HG03521 (cell line): Measurements from ENCODE around the gene CSNK1G2.

Experiments
- ATAC-seq: cut with Tn5 transposase; IDR thresholded peaks from one replicate; pipeline ENCODE4 v1.9.1; 2021; ENCODE audit warnings: mild to moderate bottlenecking, moderate library complexity; ENCODE audit not compliant: unreplicated experiment

CSNK1G2 gene

GRCh38 chr19:2014731-2015607 lies 74.0 kb downstream of the CSNK1G2 start:
- no peak for ATAC-seq

- ATAC-seq = no peak
Observed at GRCh38 chr19:2015608-2015950, 74.6 kb downstream of the CSNK1G2 start, which contains the start of gene BTBD2. Gene BTBD2 (minus strand): TSS chr19:2015714. CDS start chr19:2015703, 11 bp downstream.

- no peak for ATAC-seq
Observed at GRCh38 chr19:2016041-2016807, 75.3 kb downstream of the CSNK1G2 start.

GRCh38 chr19:2018752-2019151 lies 77.8 kb downstream of the CSNK1G2 start:
- no peak for ATAC-seq

- ATAC-seq = no peak
Observed at GRCh38 chr19:2021453-2022140, 80.6 kb downstream of the CSNK1G2 start.

GRCh38 chr19:2022289-2022688 lies 81.3 kb downstream of the CSNK1G2 start:
- no peak for ATAC-seq

GRCh38 chr19:2026770-2027169 lies 85.8 kb downstream of the CSNK1G2 start:
- no peak for ATAC-seq

- no peak for ATAC-seq
Observed at GRCh38 chr19:2027361-2027760, 86.4 kb downstream of the CSNK1G2 start.
